ENCODE data around the gene HPS1. TPM values are rescaled to one million over a fixed set of nuclear protein-coding genes. Genes with fewer than 3 reads are reported as not detected.
A peak's percentile ranks its signal among the peaks of the same experiment; 100 is the strongest.

HPS1 gene
- total RNA-seq, 1 donor from 2014 or later = 64.0 TPM

GRCh38 chr10:98435178-98435577, 11.6 kb downstream of the HPS1 start:
- Histone ChIP-seq H3K4me3 (ENCODE audit: low read depth, low read length) (no peak overlapping the region), H3K27me3 (ENCODE audit: control insufficient read depth, insufficient read depth, low read length) (no peaks in the 10 kb centered on the region), H3K36me3 (ENCODE audit: control insufficient read depth, insufficient read depth, low read length) (peaks cover 8% of the 10 kb centered on the region)
- no peak for TF ChIP-seq CTCF (IDR thresholded peaks at IDR 0.05; ENCODE audit: insufficient read depth, low read length, poor library complexity, severe bottlenecking)
- DNase-seq (ENCODE audit: low read depth) = no peak

- H3K4me3 ChIP-seq (ENCODE audit: low read depth, low read length) = no peak overlapping the region
These were observed 12.6 kb downstream of the HPS1 start for GRCh38 chr10:98433881-98434732.

GRCh38 chr10:98433371-98433770, 13.4 kb downstream of the HPS1 start:
- Histone ChIP-seq H3K4me3 (ENCODE audit: low read depth, low read length) (no peak overlapping the region), H3K36me3 (ENCODE audit: control insufficient read depth, insufficient read depth, low read length) (peaks cover 8% of the 10 kb centered on the region)
- no peak for TF ChIP-seq CTCF (IDR thresholded peaks at IDR 0.05; ENCODE audit: insufficient read depth, low read length, poor library complexity, severe bottlenecking)

More at GRCh38 chr10:98433881-98434732, 12.6 kb downstream of the HPS1 start:
- no peaks in the 10 kb centered on the region for H3K27me3 ChIP-seq (ENCODE audit: control insufficient read depth, insufficient read depth, low read length)
- H3K36me3 ChIP-seq (ENCODE audit: control insufficient read depth, insufficient read depth, low read length) = peaks cover 8% of the 10 kb centered on the region
- DNase-seq (ENCODE audit: low read depth) = peak; percentile 74
- no peak for TF ChIP-seq CTCF (IDR thresholded peaks at IDR 0.05; ENCODE audit: insufficient read depth, low read length, poor library complexity, severe bottlenecking)

GRCh38 chr10:98432330-98432729, 14.4 kb downstream of the HPS1 start:
- Histone ChIP-seq H3K36me3 (ENCODE audit: control insufficient read depth, insufficient read depth, low read length) (peaks cover 8% of the 10 kb centered on the region), H3K4me3 (ENCODE audit: low read depth, low read length) (no peak overlapping the region), H3K27me3 (ENCODE audit: control insufficient read depth, insufficient read depth, low read length) (no peaks in the 10 kb centered on the region)
- TF ChIP-seq CTCF (IDR thresholded peaks at IDR 0.05; ENCODE audit: insufficient read depth, low read length, poor library complexity, severe bottlenecking) = no peak
- no peak for DNase-seq (ENCODE audit: low read depth)

More at GRCh38 chr10:98433371-98433770, 13.4 kb downstream of the HPS1 start:
- H3K27me3 ChIP-seq (ENCODE audit: control insufficient read depth, insufficient read depth, low read length) = no peaks in the 10 kb centered on the region
- no peak for DNase-seq (ENCODE audit: low read depth)

GRCh38 chr10:98431016-98431415, 15.7 kb downstream of the HPS1 start:
- no peak overlapping the region for H3K4me3 ChIP-seq (ENCODE audit: low read depth, low read length)
- TF ChIP-seq CTCF (IDR thresholded peaks at IDR 0.05; ENCODE audit: insufficient read depth, low read length, poor library complexity, severe bottlenecking) = no peak
- no peak for DNase-seq (ENCODE audit: low read depth)
- no peaks in the 10 kb centered on the region for H3K27me3 ChIP-seq (ENCODE audit: control insufficient read depth, insufficient read depth, low read length)
- H3K36me3 ChIP-seq (ENCODE audit: control insufficient read depth, insufficient read depth, low read length) = peaks cover 8% of the 10 kb centered on the region
